Pancreas (tissue), 10 donors: ENCODE data around the gene SLC48A1. TPM values are rescaled to one million over a fixed set of nuclear protein-coding genes. Genes with fewer than 3 reads are reported as not detected.
A peak's percentile ranks its signal among the peaks of the same experiment; 100 is the strongest.

Experiments
- ATAC-seq, 4 donors: fragments of 200-7000 bp; cut with Tn5 transposase; one replicate each; pipeline versions ENCODE4 v1.8.0 to v1.9.1; 2020; ENCODE audit warnings: mild to moderate bottlenecking in 4 of 4, moderate library complexity in 4 of 4
- DNase-seq, 6 donors: peaks; one replicate each; pipeline ENCODE4 v3.0.0-alpha.2; 2020
- FAIRE-seq: peaks from 2 replicates; lab custom pipeline; 2012; peaks lifted over from hg19 to GRCh38; lab: Jason Lieb, UNC
- H3K27ac ChIP-seq, 4 donors: fragments of 200-600 bp; sonication (generic); 1 replicate in 3 of 4; 2 replicates in 1 of 4; pipeline versions ENCODE4 v1.5.0 to v1.8.0; 2020
- H3K27me3 ChIP-seq, 4 donors: fragments of 200-600 bp; one replicate each; pipeline ENCODE4 v1.8.0; 2021
- H3K36me3 ChIP-seq, 3 donors: fragments of 200-600 bp; sonication (generic) in 1 of 3; one replicate each; pipeline versions ENCODE4 v1.5.0 to v1.8.0; 2020 to 2021
- H3K4me1 ChIP-seq, 3 donors: fragments of 200-600 bp; one replicate each; pipeline ENCODE4 v1.8.0; 2021
- H3K4me3 ChIP-seq, 4 donors: fragments of 200-600 bp; sonication (generic) in 2 of 4; one replicate each; pipeline versions ENCODE4 v1.5.0 to v1.8.0; 2020 to 2021
- H3K9me3 ChIP-seq, 4 donors: fragments of 200-600 bp; one replicate each; pipeline ENCODE4 v1.8.0; 2021
- WGBS, 2 donors: extraction: QIAGEN DNeasy Blood & Tissue Kit; methylation state at CpG; one replicate each; pipeline ENCODE4 v1.1.7; 2013; 5-methylcytosine and 5-hydroxymethylcytosine counted together
- intact Hi-C, 3 donors: fragments of 100-400 bp; cut with DNase I; formaldehyde crosslinking; loops; one replicate each; pipeline versions ENCODE4 v1.11.1 to v1.14.2; 2022
- polyA plus RNA-seq, 2 donors: library from polyadenylated mRNA; stranded (reverse); fragments of 200-250 nt; gene quantifications; one replicate each; pipeline ENCODE4 v1.2.3, GENCODE V29; 2013
- total RNA-seq, 6 donors: library from RNA; stranded (reverse); fragmentation: NEBNext Ultra II Directional in 4 of 6; extraction: Animal tissue kit (Norgen Biotek cat#: 25700) in 4 of 6; gene quantifications; one replicate each; pipeline versions ENCODE4 v1.2.1 to v1.2.4, GENCODE V29; 2021 to 2023
- TF ChIP-seq, protein P1 (sequence below), 4 donors: fragments of 200-600 bp; sonication (generic) in 3 of 4; IDR thresholded peaks; one replicate each; pipeline versions ENCODE4 v1.5.0 to v1.8.0; 2021; ENCODE audit warnings: antibody characterized with exemption in 4 of 4
- donor health status: healthy with polysubstance abuse.
- donor health status: DM: no; HTN: no; CAD: no; lungs with moderate emphysema.
- donor health status: DM: no; HTN: no; CAD: no.
- donor health status: control.
- donor health status: control.
- donor health status: Bipolar disorder and iron deficiency.
- donor health status: DM: yes; HTN: yes; CAD: no.
- donor health status: DM: no; HTN: no; CAD: no.
- donor health status: DM: no; HTN: no; CAD: no.
- donor health status: DM: yes; HTN: yes; CAD: no.

SLC48A1 gene
- total and polyA plus RNA-seq, 8 donors: 12.2 to 17.2 (median 13.8) TPM

DNA sequence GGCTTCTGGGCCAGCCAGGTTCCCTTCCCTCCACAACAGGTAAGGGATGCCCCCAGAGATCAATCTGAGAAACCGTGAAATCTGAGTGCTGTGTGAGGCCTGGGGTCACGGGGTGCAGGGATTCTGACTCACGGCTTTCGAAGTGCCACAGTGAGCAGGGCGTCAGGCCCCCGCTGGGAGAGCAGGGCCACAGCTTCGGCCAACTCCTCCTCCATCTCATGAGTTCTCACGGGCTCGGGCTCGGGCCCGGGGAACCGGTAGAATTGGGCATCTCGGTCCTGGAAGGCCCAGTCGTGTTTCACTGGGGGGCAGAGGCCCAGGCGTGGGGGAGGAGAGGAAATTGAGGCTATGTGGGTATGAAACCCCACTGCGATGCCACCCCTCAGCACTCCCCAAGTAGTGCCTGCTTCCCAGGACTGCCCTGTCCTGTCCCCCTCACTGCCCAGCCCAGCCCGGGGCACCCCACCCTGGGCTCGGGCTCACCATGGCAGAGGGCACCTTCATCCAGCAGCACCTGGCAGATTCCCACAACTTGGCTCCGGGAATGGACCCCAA, 22.0 kb upstream of the SLC48A1 start:
- FAIRE-seq: no peak
- Histone ChIP-seq H3K36me3 (no peaks in the 10 kb centered on the region), H3K27ac (no peak overlapping the region), H3K4me1 (peaks cover 3 to 21% (median 19%) of the 10 kb centered on the region in 3 donors), H3K27me3 (no peaks in the 10 kb centered on the region), H3K4me3 (no peak overlapping the region), H3K9me3 (no peaks in the 10 kb centered on the region)
- TF ChIP-seq, protein P1, sequence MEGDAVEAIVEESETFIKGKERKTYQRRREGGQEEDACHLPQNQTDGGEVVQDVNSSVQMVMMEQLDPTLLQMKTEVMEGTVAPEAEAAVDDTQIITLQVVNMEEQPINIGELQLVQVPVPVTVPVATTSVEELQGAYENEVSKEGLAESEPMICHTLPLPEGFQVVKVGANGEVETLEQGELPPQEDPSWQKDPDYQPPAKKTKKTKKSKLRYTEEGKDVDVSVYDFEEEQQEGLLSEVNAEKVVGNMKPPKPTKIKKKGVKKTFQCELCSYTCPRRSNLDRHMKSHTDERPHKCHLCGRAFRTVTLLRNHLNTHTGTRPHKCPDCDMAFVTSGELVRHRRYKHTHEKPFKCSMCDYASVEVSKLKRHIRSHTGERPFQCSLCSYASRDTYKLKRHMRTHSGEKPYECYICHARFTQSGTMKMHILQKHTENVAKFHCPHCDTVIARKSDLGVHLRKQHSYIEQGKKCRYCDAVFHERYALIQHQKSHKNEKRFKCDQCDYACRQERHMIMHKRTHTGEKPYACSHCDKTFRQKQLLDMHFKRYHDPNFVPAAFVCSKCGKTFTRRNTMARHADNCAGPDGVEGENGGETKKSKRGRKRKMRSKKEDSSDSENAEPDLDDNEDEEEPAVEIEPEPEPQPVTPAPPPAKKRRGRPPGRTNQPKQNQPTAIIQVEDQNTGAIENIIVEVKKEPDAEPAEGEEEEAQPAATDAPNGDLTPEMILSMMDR (IDR thresholded peaks at IDR 0.05): no peak
- ATAC-seq: no peak
- DNase-seq: no peak
- WGBS, 2 donors: 83 to 89% methylated on average over 19 of the region's 19 CpGs
- intact Hi-C loops: no loop called here

DNA sequence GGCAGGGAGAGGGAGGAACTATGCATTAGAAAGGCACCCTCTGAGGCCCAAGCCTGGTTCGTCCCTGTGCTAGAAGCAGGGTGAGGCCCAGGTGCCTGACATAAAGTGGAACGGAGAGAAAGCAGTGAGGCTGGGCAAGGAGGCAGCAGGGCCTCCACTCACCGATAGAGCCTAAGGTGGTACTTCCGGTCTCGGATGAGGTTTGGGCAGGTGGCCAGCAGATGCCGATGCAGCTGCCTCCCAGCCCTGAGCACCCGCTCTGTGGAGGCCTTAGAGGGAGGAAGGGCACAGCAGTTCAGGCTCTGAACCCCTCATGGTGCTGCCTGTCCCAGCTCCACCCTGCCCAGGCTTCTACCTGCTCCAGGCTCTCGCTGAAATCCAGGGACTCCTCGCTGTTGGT, 21.5 kb upstream of the SLC48A1 start:
- Histone ChIP-seq H3K27me3 (no peaks in the 10 kb centered on the region), H3K9me3 (no peaks in the 10 kb centered on the region), H3K36me3 (no peaks in the 10 kb centered on the region), H3K27ac (no peak overlapping the region), H3K4me3 (no peak overlapping the region), H3K4me1 (peaks cover 3 to 22% (median 19%) of the 10 kb centered on the region in 3 donors)
- intact Hi-C loops: no loop called here
- 81 to 83% methylated on average over 9 of the region's 9 CpGs for WGBS, 2 donors
- FAIRE-seq: no peak
- TF ChIP-seq, protein P1 (IDR thresholded peaks at IDR 0.05): no peak
- no peak for DNase-seq
- ATAC-seq: no peak

DNA sequence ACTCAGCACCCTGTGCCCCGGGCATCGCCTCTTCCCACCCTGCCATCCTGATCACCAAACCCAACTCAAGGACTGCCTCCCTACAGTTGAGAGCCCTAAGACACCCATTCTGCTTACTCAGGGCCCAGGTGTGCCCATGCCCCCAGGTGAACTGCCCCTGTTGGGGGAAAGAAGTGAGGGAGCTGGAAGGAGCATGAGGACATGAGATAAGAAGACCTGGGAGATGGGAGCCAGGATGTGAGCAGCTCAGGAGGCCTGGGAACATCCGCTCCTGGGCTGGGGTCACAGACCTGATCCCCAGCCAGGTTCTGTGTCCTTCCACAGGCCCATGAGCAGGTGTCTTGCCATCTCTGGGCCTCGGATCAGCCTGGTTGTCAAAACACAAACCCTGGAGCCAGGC, 20.9 kb upstream of the SLC48A1 start:
- Histone ChIP-seq H3K9me3 (no peaks in the 10 kb centered on the region), H3K36me3 (no peaks in the 10 kb centered on the region), H3K4me3 (no peak overlapping the region), H3K4me1 (peaks cover 3 to 22% (median 19%) of the 10 kb centered on the region in 3 donors), H3K27me3 (no peaks in the 10 kb centered on the region), H3K27ac (no peak overlapping the region)
- TF ChIP-seq, protein P1 (IDR thresholded peaks at IDR 0.05): no peak
- ATAC-seq (no peak), FAIRE-seq (no peak), DNase-seq (no peak)
- intact Hi-C loops: no loop called here
- WGBS, 2 donors: 82 to 83% methylated on average over 4 of the region's 4 CpGs

DNA sequence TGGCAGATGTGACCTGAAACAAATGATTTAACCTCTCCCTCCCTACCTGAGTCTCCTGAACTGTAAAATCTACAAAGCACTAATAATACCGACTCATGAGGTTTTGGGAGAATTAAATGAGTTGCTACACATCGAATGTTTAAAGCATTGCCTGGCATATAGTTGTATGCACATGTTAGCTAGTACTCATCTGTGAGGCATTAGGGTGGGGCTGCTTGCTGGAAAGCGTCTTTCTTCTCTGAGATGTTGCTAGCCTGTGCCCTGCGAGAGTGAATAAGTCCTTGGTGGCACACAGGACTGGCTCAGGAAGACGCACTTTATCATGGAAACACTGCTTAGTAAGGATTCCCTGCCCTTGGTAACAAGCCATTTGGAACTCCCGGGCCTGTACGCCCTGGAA, 20.5 kb upstream of the SLC48A1 start:
- ATAC-seq (no peak), FAIRE-seq (no peak), DNase-seq (no peak)
- TF ChIP-seq, protein P1 (IDR thresholded peaks at IDR 0.05): no peak
- no peak overlapping the region for H3K4me3 ChIP-seq
- H3K27me3 ChIP-seq: no peaks in the 10 kb centered on the region
- intact Hi-C loops: no loop called here
- no peaks in the 10 kb centered on the region for H3K36me3 ChIP-seq
- peaks cover 3 to 22% (median 19%) of the 10 kb centered on the region in 3 donors for H3K4me1 ChIP-seq
- H3K9me3 ChIP-seq: no peaks in the 10 kb centered on the region
- H3K27ac ChIP-seq: peak overlapping the region in 2 of 4 donors; percentile 55 to 65
- WGBS, 2 donors: 81 to 89% methylated on average over 7 of the region's 7 CpGs
